Measurements from ENCODE around the gene ALG14. TPM values are rescaled to one million over a fixed set of nuclear protein-coding genes. Genes with fewer than 3 reads are reported as not detected.

The ALG14 gene
- total RNA-seq, 1 donor from 2014 or later = 7.5 TPM

- H3K27me3 Mint-ChIP-seq = peaks cover 3% of the 10 kb centered on the region
- H3K9me3 Mint-ChIP-seq = no peaks in the 10 kb centered on the region
- CTCF ChIA-PET = no interaction called here
- POLR2A ChIA-PET = no interaction called here
- ATAC-seq (ENCODE audit: low read depth) = no peak
- H3K4me3 Mint-ChIP-seq = peak overlapping the region; percentile 100
- peaks cover 9% of the 10 kb centered on the region for H3K36me3 Mint-ChIP-seq (ENCODE audit: low read depth)
- no peak for TF ChIP-seq CTCF (IDR thresholded peaks at IDR 0.05)
- intact Hi-C loops (cut with micrococcal nuclease) = no loop called here
- peaks cover 20% of the 10 kb centered on the region for H3K4me1 Mint-ChIP-seq
- no peak for DNase-seq
- H3K27ac Mint-ChIP-seq = no peak overlapping the region
These were observed 1.2 kb downstream of the ALG14 start for GRCh38 chr1:95071539-95071938.

- Mint-ChIP-seq H3K9me3 (no peaks in the 10 kb centered on the region), H3K36me3 (ENCODE audit: low read depth) (peaks cover 15% of the 10 kb centered on the region), H3K4me1 (peaks cover 20% of the 10 kb centered on the region), H3K27me3 (no peaks in the 10 kb centered on the region), H3K4me3 (no peak overlapping the region), H3K27ac (no peak overlapping the region)
- no peak for DNase-seq
- CTCF ChIA-PET = interaction anchor here (0.6 to 1.4 kb wide), 2 partner anchors 164 to 215 kb away, joined by 3 to 5 read pairs; partner anchors contain the start of gene RWDD3
- no peak for ATAC-seq (ENCODE audit: low read depth)
- no peak for TF ChIP-seq CTCF (IDR thresholded peaks at IDR 0.05)
- intact Hi-C loops (cut with micrococcal nuclease) = no loop called here
- POLR2A ChIA-PET = no interaction called here
These were observed 3.0 kb downstream of the ALG14 start for GRCh38 chr1:95069710-95070093.

DNA sequence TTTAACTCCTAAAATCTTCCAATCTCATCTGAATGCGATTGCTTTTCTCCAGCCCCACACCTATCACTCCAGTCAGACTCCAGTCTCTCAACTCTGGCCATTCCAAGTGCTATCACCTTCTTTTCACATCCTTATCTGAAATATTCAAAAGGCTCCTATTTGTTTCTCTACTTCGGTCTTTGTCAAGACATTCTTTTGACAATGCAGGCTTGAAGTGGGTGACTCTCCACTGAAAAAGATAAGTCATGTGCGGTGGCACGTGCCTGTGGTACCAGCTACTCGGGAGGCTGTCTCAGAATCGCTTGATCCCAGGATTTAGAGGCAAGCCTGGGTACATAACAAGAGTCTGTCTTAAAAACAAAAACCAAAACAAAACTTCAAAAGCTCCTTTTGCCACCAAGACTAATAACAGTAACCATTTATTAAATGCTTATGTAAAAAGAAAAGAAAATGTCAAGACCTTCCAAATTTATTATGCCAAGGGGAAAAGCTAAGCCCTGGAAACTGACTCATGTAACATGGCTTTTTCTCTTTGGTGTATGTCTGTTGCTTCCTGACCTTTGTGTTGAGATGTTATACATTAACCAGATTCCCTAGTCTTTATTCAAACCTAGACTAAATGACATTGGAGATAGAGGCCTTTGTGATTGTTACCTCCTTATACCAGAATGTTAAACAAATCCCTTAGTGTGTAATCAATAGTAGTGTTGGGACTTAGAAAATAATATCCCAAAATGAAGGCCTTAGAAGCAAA, 3.6 kb downstream of the ALG14 start:
- ChIA-PET POLR2A (no interaction called here), CTCF (interaction anchor here (0.6 kb wide), 1 partner anchor 215 kb away, joined by 3 read pairs; no protein-coding TSS in a partner anchor)
- no peak overlapping the region for H3K27ac Mint-ChIP-seq
- no peak for ATAC-seq (ENCODE audit: low read depth)
- intact Hi-C loops (cut with micrococcal nuclease) = no loop called here
- no peak for DNase-seq
- TF ChIP-seq CTCF (IDR thresholded peaks at IDR 0.05) = no peak
- no peaks in the 10 kb centered on the region for H3K9me3 Mint-ChIP-seq
- no peak overlapping the region for H3K4me3 Mint-ChIP-seq
- no peaks in the 10 kb centered on the region for H3K27me3 Mint-ChIP-seq
- H3K36me3 Mint-ChIP-seq (ENCODE audit: low read depth) = peaks cover 19% of the 10 kb centered on the region
- H3K4me1 Mint-ChIP-seq = peaks cover 20% of the 10 kb centered on the region

DNA sequence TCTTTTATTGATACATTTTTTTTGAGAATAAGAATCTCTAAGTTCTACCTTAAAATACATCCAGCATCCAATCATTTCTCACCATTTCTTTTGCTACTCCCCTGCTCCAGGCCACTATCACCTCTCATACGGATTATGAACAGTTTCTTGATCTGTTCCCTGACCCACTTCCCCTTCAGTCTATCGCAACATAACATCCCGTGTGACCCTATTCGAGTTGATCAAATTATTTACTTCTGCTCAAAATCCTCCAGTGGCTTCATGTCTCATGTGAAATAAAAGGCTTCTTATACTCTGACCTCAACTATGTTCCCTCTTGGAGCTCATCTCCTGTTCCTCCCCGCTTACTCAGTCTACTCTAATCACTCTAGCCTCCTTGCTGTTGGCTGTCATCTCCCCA, 5.2 kb downstream of the ALG14 start:
- H3K36me3 Mint-ChIP-seq (ENCODE audit: low read depth) = peaks cover 29% of the 10 kb centered on the region
- TF ChIP-seq CTCF (IDR thresholded peaks at IDR 0.05) = no peak
- no peaks in the 10 kb centered on the region for H3K27me3 Mint-ChIP-seq
- ATAC-seq (ENCODE audit: low read depth) (no peak), DNase-seq (no peak)
- POLR2A ChIA-PET = no interaction called here
- intact Hi-C loops (cut with micrococcal nuclease) = no loop called here
- CTCF ChIA-PET = no interaction called here
- no peak overlapping the region for H3K4me3 Mint-ChIP-seq
- peaks cover 12% of the 10 kb centered on the region for H3K4me1 Mint-ChIP-seq
- H3K27ac Mint-ChIP-seq = no peak overlapping the region
- no peaks in the 10 kb centered on the region for H3K9me3 Mint-ChIP-seq

GRCh38 chr1:95067062-95067461, 5.7 kb downstream of the ALG14 start:
- ChIA-PET CTCF (interaction anchor here (0.6 to 1.4 kb wide), 2 partner anchors 17 to 24 kb away, joined by 3 read pairs; no protein-coding TSS in a partner anchor), POLR2A (no interaction called here)
- no peak overlapping the region for H3K27ac Mint-ChIP-seq
- ATAC-seq (ENCODE audit: low read depth) (no peak), DNase-seq (no peak)
- intact Hi-C loops (cut with micrococcal nuclease) = no loop called here
- no peak overlapping the region for H3K4me3 Mint-ChIP-seq
- peaks cover 31% of the 10 kb centered on the region for H3K36me3 Mint-ChIP-seq (ENCODE audit: low read depth)
- H3K9me3 Mint-ChIP-seq = no peaks in the 10 kb centered on the region
- H3K27me3 Mint-ChIP-seq = no peaks in the 10 kb centered on the region
- H3K4me1 Mint-ChIP-seq = peaks cover 7% of the 10 kb centered on the region
- no peak for TF ChIP-seq CTCF (IDR thresholded peaks at IDR 0.05)

All from activated B cell treated with CpG ODN at 0.5 μM for 24 hours (primary cell).